HCT116 (cell line): Measurements from ENCODE around the gene ARHGEF3. TPM values are rescaled to one million over a fixed set of nuclear protein-coding genes. Genes with fewer than 3 reads are reported as not detected.
"Not testable (repeated sequence)": the region's sequence is repeated elsewhere in the genome, so short reads cannot be mapped to it uniquely, and the experiment has no call there.

Experiments used
- ATAC-seq: fragments of 200-7000 bp; cut with Tn5 transposase; 2 replicates; pipeline ENCODE4 v1.9.1; 2020; ENCODE audit warnings: mild to moderate bottlenecking, moderate library complexity
- BruUV-seq: library from RNA; stranded (reverse); fragments of 400-500 nt; replicated peaks from 2 replicates; lab custom pipeline; 2021; lab: Mats Ljungman, UMichigan
- CTCF ChIA-PET: fragments of 300-600 bp; sonication (Branson Sonifier 250); formaldehyde crosslinking; loops from one replicate; lab custom pipeline; 2021; ENCODE audit warnings: antibody characterized with exemption; lab: Charles Lee
- POLR2A ChIA-PET: fragments of 300-600, 350-600 bp; sonication (Branson Sonifier 250); formaldehyde crosslinking; loops from one replicate; lab custom pipeline; 2021; ENCODE audit warnings: antibody characterized with exemption; lab: Charles Lee
- RAD21 ChIA-PET, 2 experiments: fragments of 300-600 bp; sonication (Branson Sonifier 250); formaldehyde crosslinking; loops; one replicate each; lab custom pipeline; 2023; ENCODE audit warnings: low total read pairs in 2 of 2; ENCODE audit not compliant: uncharacterized antibody in 2 of 2, unreplicated experiment in 2 of 2, low non-redundant PET in 1 of 2; lab: Charles Lee
- DNase-seq: peaks from one replicate; pipeline ENCODE4 v3.0.0-alpha.2; 2010; ENCODE audit warnings: low read depth, low spot score
- H2AFZ ChIP-seq: fragments of 200-600 bp; shearing (Covaris generic), sonication (generic); 2 replicates; pipeline ENCODE4 v1.6.1; 2017; ENCODE audit warnings: low read depth, mixed run types, mixed read lengths, antibody characterized with exemption, low read length; ENCODE audit not compliant: poor library complexity, severe bottlenecking
- H3K27ac ChIP-seq: 2 replicates; pipeline ENCODE4 v1.5.1; 2012; ENCODE audit warnings: low read depth, low read length
- H3K27me3 ChIP-seq: fragments of 200-600 bp; sonication (generic); 2 replicates; pipeline ENCODE4 v1.6.1; 2016; ENCODE audit warnings: mixed run types, low read length, mixed read lengths; ENCODE audit not compliant: insufficient read depth
- H3K36me3 ChIP-seq, 2 experiments: fragments of 200-500 bp in 1 of 2; fragments of 200-600 bp in 1 of 2; sonication (Bioruptor generic) in 1 of 2; sonication (generic) in 1 of 2; 2 replicates each; pipeline versions ENCODE4 v1.5.1 to v1.6.1; 2014 to 2016; ENCODE audit warnings: low read length in 2 of 2, inconsistent platforms in 1 of 2, mixed read lengths in 1 of 2, mixed run types in 1 of 2; ENCODE audit not compliant: insufficient read depth in 2 of 2, control insufficient read depth in 1 of 2
- H3K4me1 ChIP-seq, 2 experiments: fragments of 200-600 bp in 1 of 2; sonication (generic) in 1 of 2; 2 replicates each; pipeline versions ENCODE4 v1.5.1 to v1.6.1; 2012 to 2017; ENCODE audit warnings: low read length in 2 of 2, inconsistent platforms in 1 of 2, mild to moderate bottlenecking in 1 of 2, mixed read lengths in 1 of 2, mixed run types in 1 of 2, moderate library complexity in 1 of 2; ENCODE audit not compliant: insufficient read depth in 2 of 2, control insufficient read depth in 1 of 2
- H3K4me2 ChIP-seq: fragments of 200-600 bp; sonication (generic); 2 replicates; pipeline ENCODE4 v1.6.1; 2017; ENCODE audit warnings: mixed run types, low read length, mixed read lengths
- H3K4me3 ChIP-seq, 2 experiments: fragments of 200-600 bp in 1 of 2; sonication (generic) in 1 of 2; replicated peaks in 1 of 2; 2 replicates each; pipeline ENCODE4 v1.5.1; 2011 to 2016; ENCODE audit warnings: low read length in 2 of 2, control low read depth in 1 of 2, low read depth in 1 of 2, mild to moderate bottlenecking in 1 of 2, mixed read lengths in 1 of 2, mixed run types in 1 of 2
- H3K79me2 ChIP-seq: fragments of 200-600 bp; sonication (generic); 2 replicates; pipeline ENCODE4 v1.6.1; 2017; ENCODE audit warnings: mild to moderate bottlenecking, mixed run types, low read length, moderate library complexity, mixed read lengths; ENCODE audit not compliant: insufficient read depth
- H3K9ac ChIP-seq: fragments of 200-600 bp; sonication (generic); 2 replicates; pipeline ENCODE4 v1.6.1; 2016; ENCODE audit warnings: low read length, mixed read lengths
- H3K9me2 ChIP-seq: fragments of 200-600 bp; sonication (generic), shearing (Covaris generic); 2 replicates; pipeline ENCODE4 v1.6.1; 2017; ENCODE audit warnings: mixed run types, mild to moderate bottlenecking, moderate library complexity; ENCODE audit not compliant: insufficient read depth
- H3K9me3 ChIP-seq, 2 experiments: fragments of 200-500 bp in 1 of 2; fragments of 200-600 bp in 1 of 2; sonication (Bioruptor generic) in 1 of 2; sonication (generic) in 1 of 2; 2 replicates each; pipeline ENCODE4 v1.6.1; 2014 to 2017; ENCODE audit warnings: low read length in 2 of 2, mixed read lengths in 2 of 2, inconsistent platforms in 1 of 2, low read depth in 1 of 2, mild to moderate bottlenecking in 1 of 2, mixed run types in 1 of 2, moderate library complexity in 1 of 2; ENCODE audit not compliant: control insufficient read depth in 1 of 2, insufficient read depth in 1 of 2
- H4K20me1 ChIP-seq: fragments of 200-600 bp; sonication (generic), shearing (Covaris generic); 2 replicates; pipeline ENCODE4 v1.6.1; 2017; ENCODE audit warnings: mixed run types, mild to moderate bottlenecking, moderate library complexity; ENCODE audit not compliant: insufficient read depth
- CBX3 ChIP-seq: IDR thresholded peaks from 2 replicates; pipeline ENCODE4 v1.6.1; 2012; ENCODE audit warnings: low read depth
- CEBPB ChIP-seq: IDR thresholded peaks from 2 replicates; pipeline ENCODE4 v1.6.1; 2012; ENCODE audit warnings: low read depth
- EGR1 ChIP-seq: IDR thresholded peaks from 2 replicates; pipeline ENCODE4 v1.6.1; 2012; ENCODE audit warnings: low read depth
- ELF1 ChIP-seq: IDR thresholded peaks from 2 replicates; pipeline ENCODE4 v1.6.1; 2012; ENCODE audit warnings: low read depth, borderline replicate concordance
- EZH2phosphoT487 ChIP-seq: fragments of 200-600 bp; IDR thresholded peaks from 2 replicates; pipeline ENCODE4 v1.6.1; 2018; ENCODE audit warnings: antibody characterized with exemption, borderline replicate concordance
- FOSL1 ChIP-seq: IDR thresholded peaks from 2 replicates; pipeline ENCODE4 v1.6.1; 2012; ENCODE audit warnings: low read depth
- JUND ChIP-seq: IDR thresholded peaks from 2 replicates; pipeline ENCODE4 v1.6.1; 2012
- POLR2AphosphoS5 ChIP-seq: IDR thresholded peaks from 2 replicates; pipeline ENCODE4 v1.6.1; 2011; ENCODE audit warnings: mild to moderate bottlenecking, low read depth, low read length, moderate library complexity
- RAD21 ChIP-seq: IDR thresholded peaks from 2 replicates; pipeline ENCODE4 v1.6.1; 2012; ENCODE audit warnings: low read depth, mild to moderate bottlenecking
- SIN3A ChIP-seq: IDR thresholded peaks from 2 replicates; pipeline ENCODE4 v1.6.1; 2012; ENCODE audit warnings: low read depth
- SP1 ChIP-seq: IDR thresholded peaks from 2 replicates; pipeline ENCODE4 v1.6.1; 2012; ENCODE audit warnings: low read depth
- SRF ChIP-seq: IDR thresholded peaks from 2 replicates; pipeline ENCODE4 v1.6.1; 2012; ENCODE audit warnings: low read depth
- YY1 ChIP-seq: IDR thresholded peaks from 2 replicates; pipeline ENCODE4 v1.6.1; 2011; ENCODE audit warnings: low read length, low read depth, moderate library complexity, mild to moderate bottlenecking; ENCODE audit not compliant: insufficient replicate concordance; ENCODE audit errors: extremely low read depth
- ZBTB33 ChIP-seq: IDR thresholded peaks from 2 replicates; pipeline ENCODE4 v1.6.1; 2011; ENCODE audit warnings: mild to moderate bottlenecking, low read length, moderate library complexity; ENCODE audit not compliant: insufficient replicate concordance; ENCODE audit errors: extremely low read depth
- ZFX ChIP-seq: fragments of 450-650 bp; IDR thresholded peaks from 2 replicates; pipeline ENCODE4 v1.6.1; 2017
- intact Hi-C: fragments of 100-400 bp; cut with micrococcal nuclease; formaldehyde crosslinking; loops from 2 replicates; pipeline ENCODE4 v1.10.0; 2022
- total RNA-seq: library from RNA; stranded (reverse); gene quantifications from one replicate; pipeline ENCODE4 v1.2.1, GENCODE V29; 2021; ENCODE audit not compliant: unreplicated experiment
- TF ChIP-seq, protein P1 (sequence below), 3 experiments: fragments of 200-600 bp in 1 of 3; sonication (generic) in 1 of 3; IDR thresholded peaks in 2 of 3; conservative IDR thresholded peaks in 1 of 3; 2 replicates each; pipeline ENCODE4 v1.5.1; 2012 to 2017; ENCODE audit warnings: low read depth in 2 of 3, low read length in 2 of 3, antibody characterized with exemption in 1 of 3, borderline replicate concordance in 1 of 3, control low read depth in 1 of 3, mild to moderate bottlenecking in 1 of 3, mixed read lengths in 1 of 3, mixed run types in 1 of 3, moderate library complexity in 1 of 3; ENCODE audit not compliant: insufficient read depth in 1 of 3
- TF ChIP-seq, protein P2 (sequence below): IDR thresholded peaks from 2 replicates; pipeline ENCODE4 v1.6.1; 2012
- TF ChIP-seq, protein P3 (sequence below): IDR thresholded peaks from 2 replicates; pipeline ENCODE4 v1.6.1; 2012

ARHGEF3 gene
- total RNA-seq, 1 experiment from 2014 or later: 18.1 TPM

- H3K4me2 ChIP-seq, intact Hi-C loops, POLR2A ChIA-PET, H2AFZ ChIP-seq, H3K79me2 ChIP-seq, H3K4me3 ChIP-seq, H3K4me1 ChIP-seq, H3K27me3 ChIP-seq, BruUV-seq, H3K36me3 ChIP-seq, H4K20me1 ChIP-seq, DNase-seq, H3K27ac ChIP-seq, H3K9ac ChIP-seq, H3K9me2 ChIP-seq, RAD21 ChIA-PET, CTCF ChIA-PET, ATAC-seq, H3K9me3 ChIP-seq: not testable (repeated sequence)
These were observed 82.9 kb downstream of the ARHGEF3 start for GRCh38 chr3:56718809-56719208.

- ChIA-PET POLR2A (no interaction called here), RAD21 (no interaction called here), CTCF (no interaction called here)
- no peak overlapping the region for H3K9ac ChIP-seq
- H3K9me2 ChIP-seq: no peaks in the 10 kb centered on the region
- no peaks in the 10 kb centered on the region for H3K4me1 ChIP-seq
- DNase-seq (no peak), ATAC-seq (peak; percentile 40)
- H3K9me3 ChIP-seq: no peaks in the 10 kb centered on the region
- H4K20me1 ChIP-seq: no peaks in the 10 kb centered on the region
- no peak overlapping the region for H3K4me2 ChIP-seq
- intact Hi-C loops: no loop called here
- BruUV-seq: no TSS peak
- no peak overlapping the region for H3K4me3 ChIP-seq
- no peak overlapping the region for H2AFZ ChIP-seq
- H3K36me3 ChIP-seq: no peaks in the 10 kb centered on the region
- H3K27ac ChIP-seq: no peak overlapping the region
- H3K27me3 ChIP-seq: no peaks in the 10 kb centered on the region
- no peaks in the 10 kb centered on the region for H3K79me2 ChIP-seq
- TF ChIP-seq SP1 (no peak), YY1 (no peak), ZFX (no peak), POLR2AphosphoS5 (no peak), SIN3A (no peak), EGR1 (no peak), EZH2phosphoT487 (no peak), CEBPB (no peak), FOSL1 (no peak), SRF (no peak), ZBTB33 (no peak), CBX3 (no peak), ELF1 (no peak), JUND (no peak), RAD21 (no peak)
- TF ChIP-seq, protein P1, sequence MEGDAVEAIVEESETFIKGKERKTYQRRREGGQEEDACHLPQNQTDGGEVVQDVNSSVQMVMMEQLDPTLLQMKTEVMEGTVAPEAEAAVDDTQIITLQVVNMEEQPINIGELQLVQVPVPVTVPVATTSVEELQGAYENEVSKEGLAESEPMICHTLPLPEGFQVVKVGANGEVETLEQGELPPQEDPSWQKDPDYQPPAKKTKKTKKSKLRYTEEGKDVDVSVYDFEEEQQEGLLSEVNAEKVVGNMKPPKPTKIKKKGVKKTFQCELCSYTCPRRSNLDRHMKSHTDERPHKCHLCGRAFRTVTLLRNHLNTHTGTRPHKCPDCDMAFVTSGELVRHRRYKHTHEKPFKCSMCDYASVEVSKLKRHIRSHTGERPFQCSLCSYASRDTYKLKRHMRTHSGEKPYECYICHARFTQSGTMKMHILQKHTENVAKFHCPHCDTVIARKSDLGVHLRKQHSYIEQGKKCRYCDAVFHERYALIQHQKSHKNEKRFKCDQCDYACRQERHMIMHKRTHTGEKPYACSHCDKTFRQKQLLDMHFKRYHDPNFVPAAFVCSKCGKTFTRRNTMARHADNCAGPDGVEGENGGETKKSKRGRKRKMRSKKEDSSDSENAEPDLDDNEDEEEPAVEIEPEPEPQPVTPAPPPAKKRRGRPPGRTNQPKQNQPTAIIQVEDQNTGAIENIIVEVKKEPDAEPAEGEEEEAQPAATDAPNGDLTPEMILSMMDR (IDR thresholded peaks at IDR 0.05 in 2 of 3, conservative IDR thresholded peaks at IDR 0.05 in 1 of 3; ENCODE audit: borderline replicate concordance in 1 of 3, insufficient read depth in 1 of 3, low read depth in 2 of 3, low read length in 2 of 3): no peak
- TF ChIP-seq, protein P2, sequence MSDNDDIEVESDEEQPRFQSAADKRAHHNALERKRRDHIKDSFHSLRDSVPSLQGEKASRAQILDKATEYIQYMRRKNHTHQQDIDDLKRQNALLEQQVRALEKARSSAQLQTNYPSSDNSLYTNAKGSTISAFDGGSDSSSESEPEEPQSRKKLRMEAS: no peak
- TF ChIP-seq, protein P3, sequence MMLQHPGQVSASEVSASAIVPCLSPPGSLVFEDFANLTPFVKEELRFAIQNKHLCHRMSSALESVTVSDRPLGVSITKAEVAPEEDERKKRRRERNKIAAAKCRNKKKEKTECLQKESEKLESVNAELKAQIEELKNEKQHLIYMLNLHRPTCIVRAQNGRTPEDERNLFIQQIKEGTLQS: no peak
These were observed 90.4 kb downstream of the ARHGEF3 start for GRCh38 chr3:56711344-56711743.
